ENCODE data around the gene PAGE2. TPM values are rescaled to one million over a fixed set of nuclear protein-coding genes. Genes with fewer than 3 reads are reported as not detected.

PAGE2 gene
- total and polyA plus RNA-seq, 2 donors from 2014 or later: not detected

DNA sequence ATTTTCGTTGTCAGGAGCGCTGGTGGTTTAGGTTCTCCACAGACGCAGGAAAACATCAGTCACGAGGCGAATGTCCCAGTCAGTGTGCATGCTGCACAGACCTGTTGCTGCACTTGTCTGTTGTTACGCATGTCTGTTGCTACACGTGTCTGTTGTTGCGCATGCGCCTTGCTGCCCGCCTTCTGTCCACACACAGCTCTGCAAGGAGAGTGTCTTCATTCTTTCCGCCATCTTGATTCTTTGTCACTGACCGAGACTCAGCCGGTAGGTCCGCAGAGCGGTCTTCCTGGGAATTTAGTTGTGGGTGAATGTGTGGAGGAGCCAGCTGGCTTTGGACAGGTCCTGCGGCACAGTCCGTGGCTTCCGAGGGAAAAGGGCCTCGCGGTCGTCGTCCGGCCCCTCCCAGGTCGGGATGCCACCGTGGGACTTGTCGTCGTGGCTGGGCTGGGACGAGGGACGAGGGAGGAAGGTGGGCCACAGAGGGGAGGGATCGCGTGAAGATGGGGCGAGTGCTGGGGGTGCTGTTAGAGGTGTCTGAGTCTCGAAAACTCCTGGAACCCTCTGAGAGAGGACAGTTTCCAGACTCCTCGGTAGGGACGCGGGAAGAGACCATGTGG, 13.9 kb upstream of the PAGE2 start, which contains the start of gene PAGE2B:
PAGE2B (plus strand) TSS at position 180 of the 617 bp plus-strand sequence. CDS start 1,012 bp downstream, outside the sequence.
- intact Hi-C loops (cut with DNase I): no loop called here
- Histone ChIP-seq H3K27ac (ENCODE audit: low read depth in 2 of 2, low read length in 2 of 2) (no peak within 1 kb of the TSS), H3K9me3 (ENCODE audit: control insufficient read depth in 2 of 3, insufficient read depth in 1 of 3, low read length in 3 of 3) (no peaks in the 10 kb centered on the region), H3K4me1 (ENCODE audit: control insufficient read depth in 2 of 3, insufficient read depth in 2 of 3, low read depth in 1 of 3, low read length in 3 of 3) (no peaks in the 10 kb centered on the region), H3K4me3 (ENCODE audit: low read length in 3 of 3) (no peak within 1 kb of the TSS), H3K27me3 (ENCODE audit: control insufficient read depth, insufficient read depth, low read length) (no peaks in the 10 kb centered on the region), H3K9ac (ENCODE audit: low read length in 3 of 3) (no peak within 1 kb of the TSS), H3K36me3 (ENCODE audit: control insufficient read depth in 2 of 3, insufficient read depth in 3 of 3, low read length in 3 of 3) (no peaks in the 10 kb centered on the region)
- FAIRE-seq (no peak), DNase-seq (no peak)
- TF ChIP-seq, protein P1, sequence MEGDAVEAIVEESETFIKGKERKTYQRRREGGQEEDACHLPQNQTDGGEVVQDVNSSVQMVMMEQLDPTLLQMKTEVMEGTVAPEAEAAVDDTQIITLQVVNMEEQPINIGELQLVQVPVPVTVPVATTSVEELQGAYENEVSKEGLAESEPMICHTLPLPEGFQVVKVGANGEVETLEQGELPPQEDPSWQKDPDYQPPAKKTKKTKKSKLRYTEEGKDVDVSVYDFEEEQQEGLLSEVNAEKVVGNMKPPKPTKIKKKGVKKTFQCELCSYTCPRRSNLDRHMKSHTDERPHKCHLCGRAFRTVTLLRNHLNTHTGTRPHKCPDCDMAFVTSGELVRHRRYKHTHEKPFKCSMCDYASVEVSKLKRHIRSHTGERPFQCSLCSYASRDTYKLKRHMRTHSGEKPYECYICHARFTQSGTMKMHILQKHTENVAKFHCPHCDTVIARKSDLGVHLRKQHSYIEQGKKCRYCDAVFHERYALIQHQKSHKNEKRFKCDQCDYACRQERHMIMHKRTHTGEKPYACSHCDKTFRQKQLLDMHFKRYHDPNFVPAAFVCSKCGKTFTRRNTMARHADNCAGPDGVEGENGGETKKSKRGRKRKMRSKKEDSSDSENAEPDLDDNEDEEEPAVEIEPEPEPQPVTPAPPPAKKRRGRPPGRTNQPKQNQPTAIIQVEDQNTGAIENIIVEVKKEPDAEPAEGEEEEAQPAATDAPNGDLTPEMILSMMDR (IDR thresholded peaks at IDR 0.05; ENCODE audit: borderline replicate concordance, extremely low read depth, insufficient read depth): no peak

DNA sequence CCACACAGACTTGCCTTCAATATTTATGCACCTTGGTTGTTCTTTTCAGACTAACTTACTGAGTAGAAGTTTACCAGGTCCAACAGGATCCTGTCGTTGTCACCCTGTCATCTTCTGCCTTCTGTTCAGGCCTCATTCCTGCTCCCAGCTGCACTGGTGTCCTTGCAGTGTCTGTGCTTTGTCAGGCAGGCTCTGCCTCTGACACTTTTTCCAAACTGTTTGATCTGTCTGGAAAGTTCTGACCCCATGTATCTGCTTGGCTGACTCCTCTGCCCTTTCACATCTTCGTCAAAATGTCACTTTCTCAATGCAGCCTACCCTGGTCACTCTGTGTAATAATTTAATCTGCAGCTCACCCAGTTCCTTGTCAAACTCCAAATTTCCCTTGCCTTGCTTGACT, 9.9 kb downstream of the PAGE2 start:
- Histone ChIP-seq H3K27ac (ENCODE audit: low read depth in 2 of 2, low read length in 2 of 2) (no peak overlapping the region), H3K36me3 (ENCODE audit: control insufficient read depth in 2 of 3, insufficient read depth in 3 of 3, low read length in 3 of 3) (no peaks in the 10 kb centered on the region), H3K9me3 (ENCODE audit: control insufficient read depth in 2 of 3, insufficient read depth in 1 of 3, low read length in 3 of 3) (no peaks in the 10 kb centered on the region), H3K27me3 (ENCODE audit: control insufficient read depth, insufficient read depth, low read length) (no peaks in the 10 kb centered on the region), H3K4me3 (ENCODE audit: low read length in 3 of 3) (no peak overlapping the region), H3K4me1 (ENCODE audit: control insufficient read depth in 2 of 3, insufficient read depth in 2 of 3, low read depth in 1 of 3, low read length in 3 of 3) (no peaks in the 10 kb centered on the region), H3K9ac (ENCODE audit: low read length in 3 of 3) (no peak overlapping the region)
- DNase-seq: no peak
- TF ChIP-seq, protein P1 (IDR thresholded peaks at IDR 0.05; ENCODE audit: borderline replicate concordance, extremely low read depth, insufficient read depth): no peak
- intact Hi-C loops (cut with DNase I): no loop called here
- no peak for FAIRE-seq

DNA sequence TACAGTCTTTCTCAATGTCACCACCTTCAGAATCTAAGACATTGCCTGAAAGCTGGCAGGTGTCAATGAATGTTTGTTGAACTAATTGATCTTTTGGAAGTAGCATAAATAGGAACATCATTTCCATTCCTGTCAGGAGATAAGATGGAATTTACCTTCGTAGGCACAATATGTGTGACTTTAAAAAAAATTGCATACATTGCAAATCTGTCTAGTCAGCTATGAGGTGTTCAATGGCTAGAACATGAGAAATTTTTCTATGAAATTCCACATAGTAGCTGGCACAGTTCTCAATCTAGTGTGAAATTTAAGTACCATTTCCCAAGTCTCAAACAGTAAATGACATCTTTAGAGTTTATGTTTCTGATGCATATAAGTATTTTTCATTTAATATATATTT, 10.3 kb downstream of the PAGE2 start:
- no peaks in the 10 kb centered on the region for H3K36me3 ChIP-seq (ENCODE audit: control insufficient read depth in 2 of 3, insufficient read depth in 3 of 3, low read length in 3 of 3)
- no peaks in the 10 kb centered on the region for H3K27me3 ChIP-seq (ENCODE audit: control insufficient read depth, insufficient read depth, low read length)
- FAIRE-seq: no peak
- no peaks in the 10 kb centered on the region for H3K9me3 ChIP-seq (ENCODE audit: control insufficient read depth in 2 of 3, insufficient read depth in 1 of 3, low read length in 3 of 3)
- TF ChIP-seq, protein P1 (IDR thresholded peaks at IDR 0.05; ENCODE audit: borderline replicate concordance, extremely low read depth, insufficient read depth): no peak
- intact Hi-C loops (cut with DNase I): no loop called here
- no peak overlapping the region for H3K27ac ChIP-seq (ENCODE audit: low read depth in 2 of 2, low read length in 2 of 2)
- no peaks in the 10 kb centered on the region for H3K4me1 ChIP-seq (ENCODE audit: control insufficient read depth in 2 of 3, insufficient read depth in 2 of 3, low read depth in 1 of 3, low read length in 3 of 3)
- H3K9ac ChIP-seq (ENCODE audit: low read length in 3 of 3): no peak overlapping the region
- no peak for DNase-seq
- no peak overlapping the region for H3K4me3 ChIP-seq (ENCODE audit: low read length in 3 of 3)

DNA sequence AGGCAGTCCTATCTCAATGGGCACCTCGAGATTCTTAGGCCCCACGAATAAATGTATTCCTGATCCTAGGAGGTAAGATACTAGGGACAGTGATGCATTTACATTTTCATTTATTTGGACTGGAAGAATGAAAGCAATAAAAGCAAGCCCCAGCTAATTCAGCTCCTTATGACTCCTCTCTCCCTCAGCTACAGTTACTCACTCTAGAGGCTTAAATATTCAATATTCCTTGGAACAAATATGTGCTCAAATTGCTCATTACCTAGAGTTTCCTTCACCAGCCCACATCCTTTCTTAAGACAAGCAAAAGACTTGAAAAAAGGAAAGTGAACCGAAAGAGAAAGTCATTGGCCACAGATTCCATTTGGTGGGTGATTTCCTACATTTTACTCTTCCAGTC, 13.9 kb downstream of the PAGE2 start:
- H3K27me3 ChIP-seq (ENCODE audit: control insufficient read depth, insufficient read depth, low read length): no peaks in the 10 kb centered on the region
- no peaks in the 10 kb centered on the region for H3K9me3 ChIP-seq (ENCODE audit: control insufficient read depth in 2 of 3, insufficient read depth in 1 of 3, low read length in 3 of 3)
- no peak overlapping the region for H3K27ac ChIP-seq (ENCODE audit: low read depth in 2 of 2, low read length in 2 of 2)
- FAIRE-seq: no peak
- TF ChIP-seq, protein P1 (IDR thresholded peaks at IDR 0.05; ENCODE audit: borderline replicate concordance, extremely low read depth, insufficient read depth): no peak
- H3K9ac ChIP-seq (ENCODE audit: low read length in 3 of 3): no peak overlapping the region
- H3K4me3 ChIP-seq (ENCODE audit: low read length in 3 of 3): no peak overlapping the region
- no peak for DNase-seq
- H3K36me3 ChIP-seq (ENCODE audit: control insufficient read depth in 2 of 3, insufficient read depth in 3 of 3, low read length in 3 of 3): no peaks in the 10 kb centered on the region
- intact Hi-C loops (cut with DNase I): no loop called here
- no peaks in the 10 kb centered on the region for H3K4me1 ChIP-seq (ENCODE audit: control insufficient read depth in 2 of 3, insufficient read depth in 2 of 3, low read depth in 1 of 3, low read length in 3 of 3)
